ENCODE results near the gene BRD9.
A peak's percentile ranks its signal among the peaks of the same experiment; 100 is the strongest.

Gene BRD9

GRCh38 chr5:907366-907910 is 14.8 kb upstream of the BRD9 start:
- TF ChIP-seq CTCF (IDR thresholded peaks at IDR 0.05; ENCODE audit: borderline replicate concordance, insufficient read depth, low read depth, low read length): no peak

GRCh38 chr5:905139-905642 is 12.6 kb upstream of the BRD9 start:
- no peak for TF ChIP-seq CTCF (IDR thresholded peaks at IDR 0.05; ENCODE audit: borderline replicate concordance, insufficient read depth, low read depth, low read length)
- H3K4me3 ChIP-seq (ENCODE audit: low read depth, low read length): no peak overlapping the region

More at GRCh38 chr5:907366-907910, 14.8 kb upstream of the BRD9 start:
- H3K4me3 ChIP-seq (ENCODE audit: low read depth, low read length): no peak overlapping the region

GRCh38 chr5:903756-904096 is 11.1 kb upstream of the BRD9 start:
- TF ChIP-seq CTCF (IDR thresholded peaks at IDR 0.05; ENCODE audit: borderline replicate concordance, insufficient read depth, low read depth, low read length): no peak
- H3K4me3 ChIP-seq (ENCODE audit: low read depth, low read length): no peak overlapping the region

GRCh38 chr5:902129-902916 is 9.7 kb upstream of the BRD9 start:
- no peak overlapping the region for H3K4me3 ChIP-seq (ENCODE audit: low read depth, low read length)
- no peak for TF ChIP-seq CTCF (IDR thresholded peaks at IDR 0.05; ENCODE audit: borderline replicate concordance, insufficient read depth, low read depth, low read length)

- no peak for TF ChIP-seq CTCF (IDR thresholded peaks at IDR 0.05; ENCODE audit: borderline replicate concordance, insufficient read depth, low read depth, low read length)
Measured at GRCh38 chr5:900781-901180, 8.2 kb upstream of the BRD9 start.

GRCh38 chr5:893711-894110 is 1.1 kb upstream of the BRD9 start:
- no peak for TF ChIP-seq CTCF (IDR thresholded peaks at IDR 0.05; ENCODE audit: borderline replicate concordance, insufficient read depth, low read depth, low read length)
- H3K4me3 ChIP-seq (ENCODE audit: low read depth, low read length): peak overlapping the region; percentile 74

More at GRCh38 chr5:900781-901180, 8.2 kb upstream of the BRD9 start:
- H3K4me3 ChIP-seq (ENCODE audit: low read depth, low read length): no peak overlapping the region

GRCh38 chr5:893137-893506 is 521 bp upstream of the BRD9 start:
- H3K4me3 ChIP-seq (ENCODE audit: low read depth, low read length): peak overlapping the region; percentile 74

More at GRCh38 chr5:893137-893506, 521 bp upstream of the BRD9 start:
- TF ChIP-seq CTCF (IDR thresholded peaks at IDR 0.05; ENCODE audit: borderline replicate concordance, insufficient read depth, low read depth, low read length): no peak

All from GM12875 (cell line).